ENCODE results near the gene THY1. TPM values are rescaled to one million over a fixed set of nuclear protein-coding genes. Genes with fewer than 3 reads are reported as not detected.

The THY1 gene
- total and polyA plus RNA-seq, 2 of the 8 experiments (the other 6 are each of a cell fraction or from before 2014, with no cell fraction given): 286 to 2,479 TPM

GRCh38 chr11:119369132-119369925 lies 53.6 kb downstream of the THY1 start:
- Histone ChIP-seq H2BK120ac (replicated peaks; ENCODE audit: low read depth, low read length) (no peak overlapping the region), H3K27ac (ENCODE audit: low read depth, low read length) (no peak overlapping the region), H4K91ac (replicated peaks; ENCODE audit: insufficient read length, low read length) (no peak overlapping the region), H2BK15ac (ENCODE audit: low read length) (no peak overlapping the region), H3K27me3 (replicated peaks in 1 of 4; ENCODE audit: control insufficient read depth in 3 of 4, extremely low read depth in 1 of 4, insufficient read depth in 3 of 4, low read length in 3 of 4) (peaks cover 9 to 18% (median 15%) of the 10 kb centered on the region in 4 experiments), H2AFZ (ENCODE audit: low read length) (no peak overlapping the region), H3K79me2 (ENCODE audit: control insufficient read depth in 1 of 2, insufficient read depth in 2 of 2, low read length in 2 of 2) (no peaks in the 10 kb centered on the region), H3K79me1 (ENCODE audit: low read depth, low read length) (no peaks in the 10 kb centered on the region), H3K4me3 (ENCODE audit: extremely low read depth in 1 of 4, insufficient read depth in 2 of 4, low read depth in 3 of 4, low read length in 4 of 4) (no peak overlapping the region), H3K23ac (ENCODE audit: insufficient read length) (no peak overlapping the region), H3K18ac (ENCODE audit: extremely low read depth, low read length) (no peak overlapping the region), H3K56ac (replicated peaks; ENCODE audit: insufficient read length, low read depth, low read length) (no peak overlapping the region), H2BK20ac (ENCODE audit: low read length) (no peak overlapping the region), H3K4me1 (replicated peaks in 1 of 4; ENCODE audit: control insufficient read depth in 3 of 4, insufficient read depth in 4 of 4, low read length in 3 of 4) (peaks cover 0 to 17% (median 13%) of the 10 kb centered on the region in 4 experiments; a peak in 6 of 7 replicates), H4K5ac (ENCODE audit: insufficient read length, low read depth, low read length) (no peak overlapping the region), H2BK12ac (ENCODE audit: low read depth, low read length) (no peak overlapping the region), H4K8ac (ENCODE audit: extremely low read depth, insufficient read depth, low read length) (no peak overlapping the region), H3K23me2 (ENCODE audit: low read depth, low read length) (no peaks in the 10 kb centered on the region), H3K36me3 (ENCODE audit: control insufficient read depth in 2 of 4, insufficient read depth in 4 of 4, low read length in 3 of 4) (no peaks in the 10 kb centered on the region), H2AK5ac (ENCODE audit: low read depth, low read length) (no peak overlapping the region), H3K4me2 (ENCODE audit: insufficient read depth in 1 of 2, low read depth in 2 of 2, low read length in 2 of 2) (no peak overlapping the region), H3K14ac (ENCODE audit: insufficient read length) (no peak overlapping the region), H2BK5ac (ENCODE audit: low read depth, low read length) (no peak overlapping the region), H4K20me1 (replicated peaks in 1 of 2; ENCODE audit: control insufficient read depth in 1 of 2, insufficient read depth in 2 of 2, low read length in 2 of 2) (peaks cover 0 to 11% of the 10 kb centered on the region in 2 experiments), H3K9ac (replicated peaks in 1 of 4; ENCODE audit: extremely low read depth in 1 of 4, low read depth in 3 of 4, low read length in 3 of 4) (no peak overlapping the region), H3K9me3 (ENCODE audit: insufficient read depth in 2 of 2, low read depth in 1 of 2, low read length in 1 of 2) (no peaks in the 10 kb centered on the region; a peak in 1 of 4 replicates), H3K4ac (replicated peaks; ENCODE audit: insufficient read length, low read depth, low read length) (no peak overlapping the region)
- ChIA-PET CTCF (ENCODE audit: partially characterized antibody) (interaction anchor here (0.6 to 26.3 kb wide), 16 partner anchors 9 to 237 kb away, joined by 3 to 474 read pairs (median 3); partner anchors contain the start of genes C1QTNF5, MFRP and USP2), POLR2A (ENCODE audit: partially characterized antibody) (interaction anchor here (1.0 to 1.8 kb wide), 4 partner anchors 13 to 196 kb away, joined by 3 to 5 read pairs (median 4); partner anchors contain the start of gene RNF26)
- FAIRE-seq (no peak), DNase-seq (ENCODE audit: low read depth in 1 of 2, low spot score in 2 of 2) (no peak)
- 75% methylated on average over 13 of the region's 13 CpGs; no CpG with 5 or more reads in 1 of the 2 experiments for WGBS, 2 experiments (ENCODE audit: extremely low coverage in 1 of 2, insufficient coverage in 1 of 2, insufficient read length in 1 of 2, insufficient replicate concordance in 2 of 2, low coverage in 1 of 2, low lambda C conversion rate in 2 of 2, missing lambda C conversion rate in 1 of 2)
- TF ChIP-seq, protein P1, sequence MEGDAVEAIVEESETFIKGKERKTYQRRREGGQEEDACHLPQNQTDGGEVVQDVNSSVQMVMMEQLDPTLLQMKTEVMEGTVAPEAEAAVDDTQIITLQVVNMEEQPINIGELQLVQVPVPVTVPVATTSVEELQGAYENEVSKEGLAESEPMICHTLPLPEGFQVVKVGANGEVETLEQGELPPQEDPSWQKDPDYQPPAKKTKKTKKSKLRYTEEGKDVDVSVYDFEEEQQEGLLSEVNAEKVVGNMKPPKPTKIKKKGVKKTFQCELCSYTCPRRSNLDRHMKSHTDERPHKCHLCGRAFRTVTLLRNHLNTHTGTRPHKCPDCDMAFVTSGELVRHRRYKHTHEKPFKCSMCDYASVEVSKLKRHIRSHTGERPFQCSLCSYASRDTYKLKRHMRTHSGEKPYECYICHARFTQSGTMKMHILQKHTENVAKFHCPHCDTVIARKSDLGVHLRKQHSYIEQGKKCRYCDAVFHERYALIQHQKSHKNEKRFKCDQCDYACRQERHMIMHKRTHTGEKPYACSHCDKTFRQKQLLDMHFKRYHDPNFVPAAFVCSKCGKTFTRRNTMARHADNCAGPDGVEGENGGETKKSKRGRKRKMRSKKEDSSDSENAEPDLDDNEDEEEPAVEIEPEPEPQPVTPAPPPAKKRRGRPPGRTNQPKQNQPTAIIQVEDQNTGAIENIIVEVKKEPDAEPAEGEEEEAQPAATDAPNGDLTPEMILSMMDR (IDR thresholded peaks at IDR 0.05; ENCODE audit: control extremely low read depth in 1 of 3, insufficient read depth in 1 of 3, low read depth in 1 of 3, low read length in 3 of 3): no peak
- TF ChIP-seq KDM1A (IDR thresholded peaks at IDR 0.05; ENCODE audit: borderline replicate concordance, low read length): no peak
- no peak for TF ChIP-seq NRF1 (IDR thresholded peaks at IDR 0.05; ENCODE audit: low read depth, low read length)
- TF ChIP-seq, protein P2, sequence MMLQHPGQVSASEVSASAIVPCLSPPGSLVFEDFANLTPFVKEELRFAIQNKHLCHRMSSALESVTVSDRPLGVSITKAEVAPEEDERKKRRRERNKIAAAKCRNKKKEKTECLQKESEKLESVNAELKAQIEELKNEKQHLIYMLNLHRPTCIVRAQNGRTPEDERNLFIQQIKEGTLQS (IDR thresholded peaks at IDR 0.05; ENCODE audit: insufficient read depth, low read depth, low read length): no peak
- no peak for TF ChIP-seq RBBP5 (IDR thresholded peaks at IDR 0.05; ENCODE audit: borderline replicate concordance, low read depth, low read length)
- TF ChIP-seq EGR1 (IDR thresholded peaks at IDR 0.05; ENCODE audit: borderline replicate concordance, low read depth, low read length): no peak
- TF ChIP-seq EZH2 (IDR thresholded peaks at IDR 0.05; ENCODE audit: low read depth, low read length, severe bottlenecking): no peak
- no peak for TF ChIP-seq EP300 (IDR thresholded peaks at IDR 0.05; ENCODE audit: borderline replicate concordance in 1 of 2, low read depth in 2 of 2, low read length in 2 of 2)
